Astrocyte (in vitro differentiated cells and primary cell): ENCODE data around the gene DNAH14. TPM values are rescaled to one million over a fixed set of nuclear protein-coding genes. Genes with fewer than 3 reads are reported as not detected.

Experiments used
- DNase-seq: peaks from one replicate; pipeline ENCODE4 v3.0.0-alpha.2; 2010; ENCODE audit warnings: low read depth
- FAIRE-seq: peaks from 2 replicates; lab custom pipeline; 2011; peaks lifted over from hg19 to GRCh38; lab: Jason Lieb, UNC
- H2AFZ ChIP-seq: 2 replicates; pipeline ENCODE4 v1.6.0; 2012; ENCODE audit warnings: low read depth, low read length, inconsistent platforms
- H3K27ac ChIP-seq: 2 replicates; pipeline ENCODE4 v1.5.1; 2011; ENCODE audit warnings: low read depth, low read length, inconsistent platforms
- H3K27me3 ChIP-seq: 2 replicates; pipeline ENCODE4 v1.6.0; 2011; ENCODE audit warnings: low read length, inconsistent platforms; ENCODE audit not compliant: insufficient read depth
- H3K36me3 ChIP-seq: 2 replicates; pipeline ENCODE4 v1.5.1; 2011; ENCODE audit warnings: low read length, inconsistent platforms; ENCODE audit not compliant: insufficient read depth
- H3K4me1 ChIP-seq: 2 replicates; pipeline ENCODE4 v1.5.1; 2011; ENCODE audit warnings: low read length, inconsistent platforms; ENCODE audit not compliant: insufficient read depth
- H3K4me2 ChIP-seq: 2 replicates; pipeline ENCODE4 v1.6.0; 2012; ENCODE audit warnings: low read length, inconsistent platforms
- H3K4me3 ChIP-seq: 2 replicates; pipeline ENCODE4 v1.5.1; 2011; ENCODE audit warnings: low read depth, mild to moderate bottlenecking, low read length, inconsistent platforms; ENCODE audit not compliant: insufficient read depth
- H3K79me2 ChIP-seq: 2 replicates; pipeline ENCODE4 v1.6.0; 2012; ENCODE audit warnings: mild to moderate bottlenecking, low read length, inconsistent platforms; ENCODE audit not compliant: insufficient read depth
- H3K9ac ChIP-seq: 2 replicates; pipeline ENCODE4 v1.6.0; 2012; ENCODE audit warnings: mild to moderate bottlenecking, low read length, inconsistent platforms
- H3K9me3 ChIP-seq: 2 replicates; pipeline ENCODE4 v1.5.1; 2012; ENCODE audit warnings: low read depth, mild to moderate bottlenecking, low read length, inconsistent platforms; ENCODE audit not compliant: insufficient read depth
- H4K20me1 ChIP-seq: 2 replicates; pipeline ENCODE4 v1.6.0; 2012; ENCODE audit warnings: low read length, inconsistent platforms; ENCODE audit not compliant: insufficient read depth
- H3K27ac Mint-ChIP-seq: one replicate; pipeline ENCODE4 v1.8.0; 2021; ENCODE audit warnings: mild to moderate bottlenecking, mixed read lengths; ENCODE audit not compliant: unreplicated experiment
- H3K27me3 Mint-ChIP-seq: one replicate; pipeline ENCODE4 v1.8.0; 2021; ENCODE audit warnings: low read depth, mixed read lengths; ENCODE audit not compliant: unreplicated experiment
- H3K36me3 Mint-ChIP-seq: one replicate; pipeline ENCODE4 v1.8.0; 2021; ENCODE audit warnings: low read depth, mixed read lengths; ENCODE audit not compliant: unreplicated experiment
- H3K4me1 Mint-ChIP-seq: one replicate; pipeline ENCODE4 v1.8.0; 2021; ENCODE audit warnings: low read depth, mixed read lengths; ENCODE audit not compliant: unreplicated experiment
- H3K4me3 Mint-ChIP-seq: one replicate; pipeline ENCODE4 v1.8.0; 2021; ENCODE audit warnings: mild to moderate bottlenecking, moderate library complexity, mixed read lengths; ENCODE audit not compliant: unreplicated experiment
- H3K9me3 Mint-ChIP-seq: one replicate; pipeline ENCODE4 v1.8.0; 2021; ENCODE audit warnings: mild to moderate bottlenecking, mixed read lengths; ENCODE audit not compliant: unreplicated experiment
- EZH2 ChIP-seq: IDR thresholded peaks from 2 replicates; pipeline ENCODE4 v1.6.1; 2012; ENCODE audit warnings: mild to moderate bottlenecking, low read length, inconsistent platforms; ENCODE audit not compliant: insufficient read depth
- total RNA-seq: library from RNA; stranded (reverse); gene quantifications from 2 replicates; pipeline ENCODE4 v1.2.1, GENCODE V29; 2021
- TF ChIP-seq, protein P1 (sequence below): IDR thresholded peaks from 2 replicates; pipeline ENCODE4 v1.5.1; 2011; ENCODE audit warnings: low read depth, mild to moderate bottlenecking, inconsistent platforms, low read length, moderate library complexity; ENCODE audit not compliant: insufficient read depth

The DNAH14 gene
- total RNA-seq, 1 donor from 2014 or later: 21.2 TPM

DNA sequence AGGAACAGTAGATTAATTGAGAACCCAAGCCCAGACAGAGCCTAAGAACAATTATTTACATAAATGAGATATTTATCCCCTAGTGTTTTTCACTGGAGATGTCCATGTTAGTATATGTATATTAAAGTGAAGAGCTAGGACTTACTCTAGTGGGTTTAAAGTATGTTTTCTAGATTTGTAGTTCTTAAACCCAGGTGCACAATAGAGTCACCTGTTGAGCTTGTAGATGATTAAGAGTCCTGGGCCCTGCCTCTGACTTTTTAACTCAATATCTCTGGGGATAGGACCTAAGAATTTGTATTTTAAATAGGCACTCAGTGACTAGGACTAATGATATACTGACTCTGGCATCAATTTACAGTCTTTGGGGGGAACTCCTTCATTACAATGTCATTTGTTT lies 112.8 kb downstream of the DNAH14 start:
- H3K27ac ChIP-seq: no peak overlapping the region
- H3K36me3 ChIP-seq: no peaks in the 10 kb centered on the region
- H3K4me1 Mint-ChIP-seq: no peaks in the 10 kb centered on the region
- FAIRE-seq (no peak), DNase-seq (no peak)
- H3K36me3 Mint-ChIP-seq: no peaks in the 10 kb centered on the region
- H4K20me1 ChIP-seq: no peaks in the 10 kb centered on the region
- no peaks in the 10 kb centered on the region for H3K9me3 Mint-ChIP-seq
- no peak overlapping the region for H3K27ac Mint-ChIP-seq
- no peak overlapping the region for H2AFZ ChIP-seq
- no peak overlapping the region for H3K4me3 ChIP-seq
- no peak overlapping the region for H3K9ac ChIP-seq
- H3K27me3 Mint-ChIP-seq: no peaks in the 10 kb centered on the region
- no peaks in the 10 kb centered on the region for H3K27me3 ChIP-seq
- no peaks in the 10 kb centered on the region for H3K79me2 ChIP-seq
- H3K4me3 Mint-ChIP-seq: no peak overlapping the region
- H3K4me1 ChIP-seq: no peaks in the 10 kb centered on the region
- TF ChIP-seq EZH2: no peak
- H3K9me3 ChIP-seq: no peaks in the 10 kb centered on the region
- H3K4me2 ChIP-seq: no peak overlapping the region

DNA sequence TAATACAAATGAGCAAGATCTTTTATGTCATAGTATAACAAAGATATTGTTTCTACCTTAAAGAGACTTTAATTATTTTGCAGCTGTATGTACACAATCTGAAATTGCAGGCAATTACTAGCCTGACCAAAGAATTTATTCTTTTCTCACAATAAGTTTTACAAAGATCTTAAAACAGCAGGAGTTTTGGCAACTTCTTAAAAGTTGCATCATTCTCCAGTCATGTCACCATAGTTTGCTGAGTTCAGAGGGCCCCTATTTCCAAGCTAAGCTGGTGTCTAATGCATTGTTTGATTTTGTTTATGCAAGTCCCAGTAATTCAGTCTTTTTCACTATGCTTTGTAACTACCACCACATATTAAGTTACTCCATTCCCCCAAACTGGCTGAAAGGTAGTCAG lies 114.8 kb downstream of the DNAH14 start:
- H3K36me3 ChIP-seq: no peaks in the 10 kb centered on the region
- no peaks in the 10 kb centered on the region for H3K27me3 ChIP-seq
- H3K79me2 ChIP-seq: no peaks in the 10 kb centered on the region
- FAIRE-seq (no peak), DNase-seq (peak; percentile 3)
- Mint-ChIP-seq H3K9me3 (no peaks in the 10 kb centered on the region), H3K27me3 (no peaks in the 10 kb centered on the region), H3K27ac (no peak overlapping the region), H3K4me3 (no peak overlapping the region), H3K36me3 (no peaks in the 10 kb centered on the region), H3K4me1 (no peaks in the 10 kb centered on the region)
- no peak overlapping the region for H3K27ac ChIP-seq
- TF ChIP-seq, protein P1, sequence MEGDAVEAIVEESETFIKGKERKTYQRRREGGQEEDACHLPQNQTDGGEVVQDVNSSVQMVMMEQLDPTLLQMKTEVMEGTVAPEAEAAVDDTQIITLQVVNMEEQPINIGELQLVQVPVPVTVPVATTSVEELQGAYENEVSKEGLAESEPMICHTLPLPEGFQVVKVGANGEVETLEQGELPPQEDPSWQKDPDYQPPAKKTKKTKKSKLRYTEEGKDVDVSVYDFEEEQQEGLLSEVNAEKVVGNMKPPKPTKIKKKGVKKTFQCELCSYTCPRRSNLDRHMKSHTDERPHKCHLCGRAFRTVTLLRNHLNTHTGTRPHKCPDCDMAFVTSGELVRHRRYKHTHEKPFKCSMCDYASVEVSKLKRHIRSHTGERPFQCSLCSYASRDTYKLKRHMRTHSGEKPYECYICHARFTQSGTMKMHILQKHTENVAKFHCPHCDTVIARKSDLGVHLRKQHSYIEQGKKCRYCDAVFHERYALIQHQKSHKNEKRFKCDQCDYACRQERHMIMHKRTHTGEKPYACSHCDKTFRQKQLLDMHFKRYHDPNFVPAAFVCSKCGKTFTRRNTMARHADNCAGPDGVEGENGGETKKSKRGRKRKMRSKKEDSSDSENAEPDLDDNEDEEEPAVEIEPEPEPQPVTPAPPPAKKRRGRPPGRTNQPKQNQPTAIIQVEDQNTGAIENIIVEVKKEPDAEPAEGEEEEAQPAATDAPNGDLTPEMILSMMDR: no peak
- H4K20me1 ChIP-seq: no peaks in the 10 kb centered on the region
- H3K4me3 ChIP-seq: no peak overlapping the region
- no peaks in the 10 kb centered on the region for H3K9me3 ChIP-seq
- no peak overlapping the region for H3K9ac ChIP-seq
- H3K4me1 ChIP-seq: no peaks in the 10 kb centered on the region
- no peak overlapping the region for H3K4me2 ChIP-seq
- no peak overlapping the region for H2AFZ ChIP-seq

DNA sequence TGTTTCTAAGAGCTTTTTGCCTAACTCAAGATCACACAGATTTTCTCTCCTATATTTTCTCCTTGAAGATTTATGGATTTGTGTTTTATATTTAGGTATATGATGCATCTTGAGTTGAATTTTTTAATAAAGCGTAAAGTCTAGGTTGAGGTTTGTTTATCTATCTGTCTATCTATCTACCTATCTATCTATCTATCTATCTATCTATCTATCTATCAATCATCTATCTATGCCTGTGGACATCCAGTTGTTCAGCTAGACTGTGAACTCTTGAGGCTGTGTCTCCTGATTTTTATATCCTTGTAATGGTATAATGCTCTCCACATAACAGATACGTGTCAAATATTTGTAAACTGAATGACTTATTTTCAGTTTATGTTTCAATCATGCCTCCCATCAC lies 120.1 kb downstream of the DNAH14 start:
- H3K27me3 ChIP-seq: no peaks in the 10 kb centered on the region
- H3K9me3 ChIP-seq: no peaks in the 10 kb centered on the region
- Mint-ChIP-seq H3K9me3 (no peaks in the 10 kb centered on the region), H3K27me3 (no peaks in the 10 kb centered on the region), H3K27ac (no peak overlapping the region), H3K4me3 (no peak overlapping the region), H3K36me3 (no peaks in the 10 kb centered on the region), H3K4me1 (no peaks in the 10 kb centered on the region)
- no peak overlapping the region for H3K4me3 ChIP-seq
- H3K9ac ChIP-seq: no peak overlapping the region
- no peaks in the 10 kb centered on the region for H4K20me1 ChIP-seq
- H3K4me1 ChIP-seq: no peaks in the 10 kb centered on the region
- FAIRE-seq (no peak), DNase-seq (no peak)
- no peak for TF ChIP-seq EZH2
- TF ChIP-seq, protein P1: no peak
- no peaks in the 10 kb centered on the region for H3K36me3 ChIP-seq
- no peaks in the 10 kb centered on the region for H3K79me2 ChIP-seq
- H2AFZ ChIP-seq: no peak overlapping the region
- no peak overlapping the region for H3K4me2 ChIP-seq
- no peak overlapping the region for H3K27ac ChIP-seq
